ENCODE measurements around the gene OR5H1.
"Not testable (repeated sequence)": the region's sequence is repeated elsewhere in the genome, so short reads cannot be mapped to it uniquely, and the experiment has no call there.

Gene OR5H1

DNA sequence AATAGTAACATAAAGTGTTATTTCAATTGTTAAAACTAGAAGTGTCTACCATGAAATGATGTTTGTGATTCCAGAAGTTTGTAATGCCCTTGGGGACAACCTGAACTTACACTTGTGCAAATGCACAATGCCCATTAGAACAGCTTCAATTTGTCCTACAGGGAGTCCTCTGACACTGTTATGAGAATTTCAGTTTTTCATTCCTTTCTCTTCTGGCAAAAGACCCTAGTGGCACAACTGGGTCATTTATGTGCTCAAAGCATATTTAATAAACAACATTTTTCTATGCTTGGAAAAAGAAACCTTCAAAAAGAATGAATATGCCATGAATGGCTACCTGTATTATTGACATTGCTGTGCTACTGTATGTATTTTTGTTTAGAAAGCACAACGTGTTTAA lies at the start of gene OR5H1:
TSS of gene OR5H1 (plus strand) at position 301 of the 400 bp plus-strand sequence. CDS start 1,977 bp downstream, outside the sequence.
- no peak for DNase-seq (ENCODE audit: low spot score)

- DNase-seq (ENCODE audit: low spot score): no peak
Observed at GRCh38 chr3:98086873-98087272, 43.6 kb upstream of the OR5H1 start, which contains the start of gene OR5AC2. Gene OR5AC2 (plus strand): TSS chr3:98087173. CDS start chr3:98087173, 0 bp downstream.

- peak; percentile 5 for DNase-seq (ENCODE audit: low spot score)
Observed at GRCh38 chr3:98095882-98096281, 34.6 kb upstream of the OR5H1 start.

- no peak for DNase-seq (ENCODE audit: low spot score)
Observed at GRCh38 chr3:98099848-98100247, 30.7 kb upstream of the OR5H1 start.

DNA sequence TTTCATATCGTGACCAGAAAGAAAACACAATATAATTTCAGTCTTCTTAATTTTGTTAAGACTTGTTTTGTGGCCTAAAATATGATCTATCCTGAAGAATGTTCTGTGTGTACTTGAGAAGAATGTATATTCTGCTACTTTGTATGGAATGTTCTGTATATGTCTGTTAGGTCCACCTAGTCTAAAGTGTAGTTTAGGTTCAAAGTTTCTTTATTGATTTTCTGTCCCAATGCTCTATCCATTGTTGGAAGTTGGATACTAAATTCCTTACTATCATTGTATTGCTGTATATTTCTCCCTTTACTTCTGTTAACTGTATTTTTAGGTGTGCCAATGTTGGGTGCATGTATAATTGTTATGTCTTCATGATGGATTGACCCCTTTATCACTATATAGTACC lies 22.4 kb upstream of the OR5H1 start:
- DNase-seq (ENCODE audit: low spot score): no peak

GRCh38 chr3:98109807-98110549 lies 20.5 kb upstream of the OR5H1 start:
- DNase-seq (ENCODE audit: low spot score): no peak

DNA sequence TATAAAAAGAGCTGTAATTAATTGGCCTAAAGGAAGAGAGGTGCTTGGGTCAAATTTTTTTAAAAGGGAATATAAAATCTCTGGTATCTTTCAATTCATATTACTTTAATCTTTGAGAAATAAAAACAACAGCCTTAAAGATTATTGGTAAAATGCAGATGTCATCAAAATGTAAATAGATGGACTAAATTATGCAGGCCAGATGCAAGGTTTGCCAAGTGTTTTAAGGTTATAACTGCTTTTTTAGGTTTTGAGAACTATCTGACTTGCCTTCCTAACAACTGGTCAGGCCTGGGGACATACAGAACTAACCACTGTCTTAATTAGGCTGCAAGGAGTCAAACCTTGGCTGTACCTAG lies 20.0 kb upstream of the OR5H1 start:
- DNase-seq (ENCODE audit: low spot score): no peak

- no peak for DNase-seq (ENCODE audit: low spot score)
Observed at GRCh38 chr3:98114264-98114663, 16.3 kb upstream of the OR5H1 start.

GRCh38 chr3:98115717-98116116 lies 14.8 kb upstream of the OR5H1 start:
- no peak for DNase-seq (ENCODE audit: low spot score)

GRCh38 chr3:98136631-98137030 lies 6.1 kb downstream of the OR5H1 start:
- no peak for DNase-seq (ENCODE audit: low spot score)

GRCh38 chr3:98137826-98138557 lies 7.5 kb downstream of the OR5H1 start:
- not testable (repeated sequence) for DNase-seq (ENCODE audit: low spot score)

- no peak for DNase-seq (ENCODE audit: low spot score)
Observed at GRCh38 chr3:98140531-98140930, 10.0 kb downstream of the OR5H1 start.

DNA sequence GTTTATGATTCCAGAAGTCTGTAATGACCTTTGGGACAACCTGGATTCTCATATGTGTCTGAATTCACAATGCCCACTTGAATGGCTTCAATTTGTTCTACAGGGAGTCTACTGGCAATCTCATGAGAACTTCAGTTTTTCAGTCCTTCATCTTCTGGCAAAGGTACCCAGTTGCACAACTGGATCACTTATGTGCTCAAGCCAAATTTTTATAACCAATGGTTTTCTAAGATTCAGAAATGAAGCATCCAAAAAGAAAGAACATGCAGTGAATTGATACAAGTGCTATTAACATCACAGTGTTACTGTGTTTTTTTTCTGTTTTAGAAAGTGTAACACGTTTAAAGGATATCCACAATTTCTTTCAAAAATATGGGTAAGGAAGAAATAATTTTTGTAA lies 16.7 kb downstream of the OR5H1 start, which contains the start of gene OR5H14:
TSS of gene OR5H14 (plus strand) at position 301 of the 400 bp plus-strand sequence. CDS start 1,907 bp downstream, outside the sequence.
- DNase-seq (ENCODE audit: low spot score): no peak

DNA sequence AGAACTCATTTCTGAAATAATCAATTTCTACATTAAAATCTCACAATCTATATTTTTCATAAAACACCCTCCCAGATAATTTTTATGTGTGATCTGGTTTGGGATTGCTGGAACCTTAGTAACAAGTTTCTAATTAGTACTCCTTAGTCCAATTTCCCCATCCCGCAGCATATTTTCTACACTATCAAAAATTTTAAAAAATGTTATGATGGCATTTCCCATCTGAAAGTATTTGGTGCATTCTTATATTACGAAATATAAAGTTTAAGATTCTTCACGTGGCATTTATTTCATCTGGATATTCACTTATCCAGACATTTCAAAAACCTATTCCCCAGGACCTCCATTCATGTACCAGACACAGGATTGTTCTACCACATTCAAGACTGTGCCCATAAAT lies 18.2 kb downstream of the OR5H1 start:
- no peak for DNase-seq (ENCODE audit: low spot score)

DNA sequence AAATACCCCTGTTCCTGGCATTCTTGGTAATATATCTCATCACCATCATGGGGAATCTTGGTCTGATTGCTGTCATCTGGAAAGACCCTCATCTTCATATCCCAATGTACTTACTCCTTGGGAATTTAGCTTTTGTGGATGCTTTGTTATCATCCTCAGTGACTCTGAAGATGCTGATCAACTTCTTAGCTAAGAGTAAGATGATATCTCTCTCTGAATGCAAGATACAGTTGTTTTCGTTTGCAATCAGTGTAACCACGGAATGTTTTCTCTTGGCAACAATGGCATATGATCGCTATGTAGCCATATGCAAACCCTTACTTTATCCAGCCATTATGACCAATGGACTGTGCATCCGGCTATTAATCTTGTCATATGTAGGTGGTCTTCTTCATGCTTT lies 18.9 kb downstream of the OR5H1 start:
- DNase-seq (ENCODE audit: low spot score): not testable (repeated sequence)

- peak; percentile 17 for DNase-seq (ENCODE audit: low spot score)
Observed at GRCh38 chr3:98151241-98151640, 20.7 kb downstream of the OR5H1 start.

DNA sequence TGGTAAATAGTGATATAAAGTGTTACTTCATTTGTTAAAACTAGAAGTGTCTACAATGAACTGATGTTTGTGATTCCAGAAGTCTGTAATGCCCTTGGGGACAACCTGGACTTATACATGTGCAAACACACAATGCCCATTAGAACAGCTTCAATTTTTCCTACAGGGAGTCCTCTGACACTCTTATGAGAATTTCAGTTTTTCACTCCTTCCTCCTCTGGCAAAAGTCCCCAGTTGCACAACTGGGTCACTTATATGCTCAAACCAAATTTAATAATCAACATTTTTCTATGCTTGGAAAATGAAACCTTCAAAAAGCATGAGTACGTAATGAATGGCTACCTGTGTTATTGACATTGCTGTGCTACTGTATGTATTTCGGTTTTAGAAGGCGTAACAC lies 35.9 kb downstream of the OR5H1 start, which contains the start of gene OR5H15:
TSS of gene OR5H15 (plus strand) at position 301 of the 400 bp plus-strand sequence. CDS start 2,004 bp downstream, outside the sequence.
- no peak for DNase-seq (ENCODE audit: low spot score)

GRCh38 chr3:98171071-98171470 lies 40.5 kb downstream of the OR5H1 start:
- peak; percentile 40 for DNase-seq (ENCODE audit: low spot score)

GRCh38 chr3:98172621-98173020 lies 42.1 kb downstream of the OR5H1 start:
- no peak for DNase-seq (ENCODE audit: low spot score)

- no peak for DNase-seq (ENCODE audit: low spot score)
Observed at GRCh38 chr3:98180319-98180890, 49.9 kb downstream of the OR5H1 start.

DNA sequence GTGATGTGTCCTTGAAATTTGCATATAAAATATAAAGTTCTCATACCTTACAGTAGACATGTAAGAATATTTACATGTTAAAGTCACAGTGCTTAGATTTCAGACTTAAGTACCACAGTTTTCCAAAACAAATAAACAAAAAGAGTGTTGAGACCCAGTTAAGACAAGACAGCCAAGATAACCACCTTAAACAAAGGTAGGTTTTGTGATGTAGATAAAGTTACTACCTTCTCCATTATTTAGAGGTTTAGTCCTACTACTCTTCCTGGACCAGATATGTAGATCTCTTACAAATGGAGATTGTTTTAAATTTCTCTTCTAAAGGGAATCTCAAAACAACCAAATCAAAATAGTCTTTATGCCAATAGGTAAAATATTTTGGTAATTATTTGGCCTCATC lies 51.7 kb downstream of the OR5H1 start:
- no peak for DNase-seq (ENCODE audit: low spot score)

GRCh38 chr3:98185180-98185579 lies 54.7 kb downstream of the OR5H1 start:
- no peak for DNase-seq (ENCODE audit: low spot score)

Data from kidney tubule cell (primary cell).